HepG2 (cell line): Measurements from ENCODE around the gene NDUFB6. TPM values are rescaled to one million over a fixed set of nuclear protein-coding genes. Genes with fewer than 3 reads are reported as not detected.

ENCODE experiments used
- AHR ChIP-seq: IDR thresholded peaks from 2 replicates; pipeline ENCODE4 v1.6.1; 2018; ENCODE audit warnings: missing genetic modification reagents, missing compliant biosample characterization
- DR1 ChIP-seq: sonication (generic); formaldehyde crosslinking; IDR thresholded peaks from 2 replicates; pipeline ENCODE4 v1.8.0; 2021; ENCODE audit warnings: mild to moderate bottlenecking, missing genetic modification reagents, inconsistent platforms
- FOXK1 ChIP-seq: sonication (generic); formaldehyde crosslinking; IDR thresholded peaks from 2 replicates; pipeline ENCODE4 v1.4.0; 2020; ENCODE audit warnings: low read depth, missing genetic modification reagents, borderline replicate concordance
- GABPB1 ChIP-seq: IDR thresholded peaks from 2 replicates; pipeline ENCODE4 v1.6.1; 2016; ENCODE audit warnings: mild to moderate bottlenecking, missing genetic modification reagents, moderate library complexity, missing compliant biosample characterization
- ISL2 ChIP-seq: sonication (generic); formaldehyde crosslinking; IDR thresholded peaks from 2 replicates; pipeline ENCODE4 v1.5.0; 2020; ENCODE audit warnings: missing genetic modification reagents
- MAFK ChIP-seq, 2 experiments: IDR thresholded peaks in 1 of 2; conservative IDR thresholded peaks in 1 of 2; 2 replicates each; pipeline ENCODE4 v1.6.1; 2011; ENCODE audit warnings: improper control_type of control experiment in 2 of 2, low read length in 2 of 2
- MXI1 ChIP-seq: IDR thresholded peaks from 3 replicates; pipeline ENCODE4 v1.6.1; 2012; ENCODE audit warnings: low read depth, low read length, inconsistent platforms, borderline replicate concordance
- PAX8 ChIP-seq: sonication (generic); formaldehyde crosslinking; IDR thresholded peaks from 2 replicates; pipeline ENCODE4 v1.8.0; 2022; ENCODE audit warnings: mild to moderate bottlenecking, missing genetic modification reagents, borderline replicate concordance
- POLR2A ChIP-seq, 2 experiments: IDR thresholded peaks; 2 replicates each; pipeline ENCODE4 v1.6.1; 2011; ENCODE audit warnings: low read depth in 2 of 2, low read length in 2 of 2, mild to moderate bottlenecking in 1 of 2, moderate library complexity in 1 of 2; ENCODE audit not compliant: insufficient read depth in 1 of 2
- POLR2AphosphoS5 ChIP-seq: IDR thresholded peaks from 2 replicates; pipeline ENCODE4 v1.6.1; 2012; ENCODE audit warnings: low read depth, low read length
- RAD21 ChIP-seq: fragments of 450-650 bp; formaldehyde crosslinking; IDR thresholded peaks from 2 replicates; pipeline ENCODE4 v1.5.0; 2020; ENCODE audit warnings: mild to moderate bottlenecking
- TEAD2 ChIP-seq: sonication (generic); formaldehyde crosslinking; IDR thresholded peaks from 2 replicates; pipeline ENCODE4 v1.9.0; 2021; ENCODE audit warnings: missing genetic modification reagents
- ZNF496 ChIP-seq: sonication (generic); formaldehyde crosslinking; IDR thresholded peaks from 2 replicates; pipeline ENCODE4 v1.8.1; 2023; ENCODE audit warnings: mild to moderate bottlenecking, moderate library complexity, missing genetic modification reagents; ENCODE audit not compliant: insufficient replicate concordance
- ZNF766 ChIP-seq: sonication (generic); formaldehyde crosslinking; IDR thresholded peaks from 2 replicates; pipeline ENCODE4 v1.5.0; 2020; ENCODE audit warnings: missing genetic modification reagents, borderline replicate concordance
- ZNF776 ChIP-seq: sonication (generic); formaldehyde crosslinking; IDR thresholded peaks from 2 replicates; pipeline ENCODE4 v1.4.0; 2020; ENCODE audit warnings: mild to moderate bottlenecking, missing genetic modification reagents
- ZNF891 ChIP-seq: sonication (generic); formaldehyde crosslinking; IDR thresholded peaks from 2 replicates; pipeline ENCODE4 v1.5.0; 2020; ENCODE audit warnings: mild to moderate bottlenecking, missing genetic modification reagents
- polyA plus RNA-seq, 8 experiments: library from polyadenylated mRNA; depleted of rRNA in 3 of 8; stranded (reverse) in 7 of 8; unstranded in 1 of 8; fragments of >200 nt; fragmentation: Illumina TruSeq in 4 of 8; extraction: Trizol in 4 of 8; gene quantifications; 2 replicates each; pipeline versions ENCODE4 v1.2.1 to v1.2.3, GENCODE V29; 2011 to 2016; ENCODE audit warnings: low read depth in 4 of 8, missing spikeins in 1 of 8, mixed read lengths in 1 of 8; ENCODE audit not compliant: insufficient read depth in 1 of 8
- total RNA-seq, 5 experiments: library from RNA; depleted of rRNA; stranded (reverse); fragments of >200 nt; fragmentation: Illumina TruSeq; extraction: Trizol; gene quantifications; 2 replicates each; pipeline ENCODE4 v1.2.3, GENCODE V29; 2016; ENCODE audit warnings: low read depth in 1 of 5
- TF ChIP-seq, protein P1 (sequence below): sonication (generic); formaldehyde crosslinking; IDR thresholded peaks from 2 replicates; pipeline ENCODE4 v1.8.0; 2022; ENCODE audit warnings: missing genetic modification reagents, mild to moderate bottlenecking, moderate library complexity, borderline replicate concordance
- TF ChIP-seq, protein P2 (sequence below): sonication (generic); formaldehyde crosslinking; IDR thresholded peaks from 2 replicates; pipeline ENCODE4 v1.5.0; 2020; ENCODE audit warnings: missing genetic modification reagents
- TF ChIP-seq, protein P3 (sequence below): IDR thresholded peaks from 2 replicates; pipeline ENCODE4 v1.6.1; 2016; ENCODE audit warnings: low read depth, missing genetic modification reagents, missing compliant biosample characterization
- TF ChIP-seq, protein P4 (sequence below): IDR thresholded peaks from 2 replicates; pipeline ENCODE4 v1.6.1; 2016; ENCODE audit warnings: mild to moderate bottlenecking

Gene NDUFB6
- total and polyA plus RNA-seq, 2 of the 13 experiments (the other 11 are each of a cell fraction or from before 2014, with no cell fraction given) = 31.2 to 81.9 TPM

DNA sequence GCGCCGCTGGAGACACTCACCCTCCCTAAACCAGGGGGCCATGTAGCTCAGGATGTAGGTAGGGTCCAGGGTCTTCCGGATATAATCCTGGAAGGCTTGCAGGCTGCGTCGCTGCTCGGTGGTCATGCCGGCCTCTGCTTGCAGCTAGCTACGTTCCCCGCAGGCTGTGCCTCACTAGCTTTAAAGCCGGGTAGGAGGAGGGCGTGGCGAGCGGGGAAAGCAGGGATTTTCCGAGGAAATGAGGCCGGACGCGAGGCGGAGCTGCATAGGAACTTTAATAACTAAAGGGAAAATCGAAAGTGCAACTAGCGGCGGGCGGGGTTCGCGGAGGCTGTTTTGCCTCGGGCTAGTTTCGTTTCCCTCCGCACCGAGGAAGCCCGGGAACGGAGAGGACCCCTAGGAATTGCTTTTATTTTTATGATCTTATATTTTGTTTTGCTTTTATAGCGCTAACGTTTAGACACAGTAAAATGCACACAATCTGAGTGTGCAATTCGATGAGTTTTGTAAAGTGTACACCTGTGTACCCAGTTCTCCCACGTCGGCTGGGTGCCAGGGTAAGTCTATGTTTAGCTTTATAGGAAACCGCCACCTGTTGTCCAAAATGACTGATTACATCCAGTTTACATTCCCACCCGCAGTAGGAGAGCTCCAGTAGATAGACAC is 46.8 kb downstream of the NDUFB6 start, which contains the start of gene RIGI (continued):
- TF ChIP-seq, protein P1, sequence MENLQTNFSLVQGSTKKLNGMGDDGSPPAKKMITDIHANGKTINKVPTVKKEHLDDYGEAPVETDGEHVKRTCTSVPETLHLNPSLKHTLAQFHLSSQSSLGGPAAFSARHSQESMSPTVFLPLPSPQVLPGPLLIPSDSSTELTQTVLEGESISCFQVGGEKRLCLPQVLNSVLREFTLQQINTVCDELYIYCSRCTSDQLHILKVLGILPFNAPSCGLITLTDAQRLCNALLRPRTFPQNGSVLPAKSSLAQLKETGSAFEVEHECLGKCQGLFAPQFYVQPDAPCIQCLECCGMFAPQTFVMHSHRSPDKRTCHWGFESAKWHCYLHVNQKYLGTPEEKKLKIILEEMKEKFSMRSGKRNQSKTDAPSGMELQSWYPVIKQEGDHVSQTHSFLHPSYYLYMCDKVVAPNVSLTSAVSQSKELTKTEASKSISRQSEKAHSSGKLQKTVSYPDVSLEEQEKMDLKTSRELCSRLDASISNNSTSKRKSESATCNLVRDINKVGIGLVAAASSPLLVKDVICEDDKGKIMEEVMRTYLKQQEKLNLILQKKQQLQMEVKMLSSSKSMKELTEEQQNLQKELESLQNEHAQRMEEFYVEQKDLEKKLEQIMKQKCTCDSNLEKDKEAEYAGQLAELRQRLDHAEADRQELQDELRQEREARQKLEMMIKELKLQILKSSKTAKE = no peak
- TF ChIP-seq, protein P2, sequence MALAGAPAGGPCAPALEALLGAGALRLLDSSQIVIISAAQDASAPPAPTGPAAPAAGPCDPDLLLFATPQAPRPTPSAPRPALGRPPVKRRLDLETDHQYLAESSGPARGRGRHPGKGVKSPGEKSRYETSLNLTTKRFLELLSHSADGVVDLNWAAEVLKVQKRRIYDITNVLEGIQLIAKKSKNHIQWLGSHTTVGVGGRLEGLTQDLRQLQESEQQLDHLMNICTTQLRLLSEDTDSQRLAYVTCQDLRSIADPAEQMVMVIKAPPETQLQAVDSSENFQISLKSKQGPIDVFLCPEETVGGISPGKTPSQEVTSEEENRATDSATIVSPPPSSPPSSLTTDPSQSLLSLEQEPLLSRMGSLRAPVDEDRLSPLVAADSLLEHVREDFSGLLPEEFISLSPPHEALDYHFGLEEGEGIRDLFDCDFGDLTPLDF (CRISPR knock-in tag) = peak; percentile 51; the same call in 1 of the 2 replicates
- peak; percentile 67 for TF ChIP-seq GABPB1
- no peak for TF ChIP-seq ZNF776
- TF ChIP-seq ZNF766 (CRISPR knock-in tag) = 0 out of 2 replicates have a peak, but pooled peaks have one; percentile 49
- TF ChIP-seq ISL2 (CRISPR knock-in tag) = no peak; the same call in 1 of the 2 replicates
- TF ChIP-seq RAD21 = peak; percentile 47; the same call in 1 of the 2 replicates
- TF ChIP-seq MAFK (conservative IDR thresholded peaks at IDR 0.05 in 1 of 2, IDR thresholded peaks at IDR 0.05 in 1 of 2; ENCODE audit: low read length in 2 of 2) = no peak
- TF ChIP-seq ZNF496 (CRISPR knock-in tag) = no peak
- peak; percentile 73; the same call in 1 of the 2 replicates for TF ChIP-seq ZNF891 (CRISPR knock-in tag)
- peak; percentile 72 for TF ChIP-seq DR1 (CRISPR knock-in tag)
- peak; percentile 65 to 79 for TF ChIP-seq POLR2A (IDR thresholded peaks at IDR 0.05; ENCODE audit: insufficient read depth in 1 of 2, low read depth in 2 of 2, low read length in 2 of 2)
- TF ChIP-seq AHR (CRISPR knock-in tag) = no peak
- TF ChIP-seq TEAD2 (CRISPR knock-in tag) = no peak
- peak; percentile 46; the same call in 1 of the 2 replicates for TF ChIP-seq FOXK1 (CRISPR knock-in tag)
- peak; percentile 85; the same call in 1 of the 3 replicates for TF ChIP-seq MXI1
- TF ChIP-seq POLR2AphosphoS5 = peak; percentile 69
- TF ChIP-seq PAX8 (CRISPR knock-in tag) = no peak
- TF ChIP-seq, protein P3, sequence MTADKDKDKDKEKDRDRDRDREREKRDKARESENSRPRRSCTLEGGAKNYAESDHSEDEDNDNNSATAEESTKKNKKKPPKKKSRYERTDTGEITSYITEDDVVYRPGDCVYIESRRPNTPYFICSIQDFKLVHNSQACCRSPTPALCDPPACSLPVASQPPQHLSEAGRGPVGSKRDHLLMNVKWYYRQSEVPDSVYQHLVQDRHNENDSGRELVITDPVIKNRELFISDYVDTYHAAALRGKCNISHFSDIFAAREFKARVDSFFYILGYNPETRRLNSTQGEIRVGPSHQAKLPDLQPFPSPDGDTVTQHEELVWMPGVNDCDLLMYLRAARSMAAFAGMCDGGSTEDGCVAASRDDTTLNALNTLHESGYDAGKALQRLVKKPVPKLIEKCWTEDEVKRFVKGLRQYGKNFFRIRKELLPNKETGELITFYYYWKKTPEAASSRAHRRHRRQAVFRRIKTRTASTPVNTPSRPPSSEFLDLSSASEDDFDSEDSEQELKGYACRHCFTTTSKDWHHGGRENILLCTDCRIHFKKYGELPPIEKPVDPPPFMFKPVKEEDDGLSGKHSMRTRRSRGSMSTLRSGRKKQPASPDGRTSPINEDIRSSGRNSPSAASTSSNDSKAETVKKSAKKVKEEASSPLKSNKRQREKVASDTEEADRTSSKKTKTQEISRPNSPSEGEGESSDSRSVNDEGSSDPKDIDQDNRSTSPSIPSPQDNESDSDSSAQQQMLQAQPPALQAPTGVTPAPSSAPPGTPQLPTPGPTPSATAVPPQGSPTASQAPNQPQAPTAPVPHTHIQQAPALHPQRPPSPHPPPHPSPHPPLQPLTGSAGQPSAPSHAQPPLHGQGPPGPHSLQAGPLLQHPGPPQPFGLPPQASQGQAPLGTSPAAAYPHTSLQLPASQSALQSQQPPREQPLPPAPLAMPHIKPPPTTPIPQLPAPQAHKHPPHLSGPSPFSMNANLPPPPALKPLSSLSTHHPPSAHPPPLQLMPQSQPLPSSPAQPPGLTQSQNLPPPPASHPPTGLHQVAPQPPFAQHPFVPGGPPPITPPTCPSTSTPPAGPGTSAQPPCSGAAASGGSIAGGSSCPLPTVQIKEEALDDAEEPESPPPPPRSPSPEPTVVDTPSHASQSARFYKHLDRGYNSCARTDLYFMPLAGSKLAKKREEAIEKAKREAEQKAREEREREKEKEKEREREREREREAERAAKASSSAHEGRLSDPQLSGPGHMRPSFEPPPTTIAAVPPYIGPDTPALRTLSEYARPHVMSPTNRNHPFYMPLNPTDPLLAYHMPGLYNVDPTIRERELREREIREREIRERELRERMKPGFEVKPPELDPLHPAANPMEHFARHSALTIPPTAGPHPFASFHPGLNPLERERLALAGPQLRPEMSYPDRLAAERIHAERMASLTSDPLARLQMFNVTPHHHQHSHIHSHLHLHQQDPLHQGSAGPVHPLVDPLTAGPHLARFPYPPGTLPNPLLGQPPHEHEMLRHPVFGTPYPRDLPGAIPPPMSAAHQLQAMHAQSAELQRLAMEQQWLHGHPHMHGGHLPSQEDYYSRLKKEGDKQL (CRISPR knock-in tag) = no peak
- TF ChIP-seq, protein P4, sequence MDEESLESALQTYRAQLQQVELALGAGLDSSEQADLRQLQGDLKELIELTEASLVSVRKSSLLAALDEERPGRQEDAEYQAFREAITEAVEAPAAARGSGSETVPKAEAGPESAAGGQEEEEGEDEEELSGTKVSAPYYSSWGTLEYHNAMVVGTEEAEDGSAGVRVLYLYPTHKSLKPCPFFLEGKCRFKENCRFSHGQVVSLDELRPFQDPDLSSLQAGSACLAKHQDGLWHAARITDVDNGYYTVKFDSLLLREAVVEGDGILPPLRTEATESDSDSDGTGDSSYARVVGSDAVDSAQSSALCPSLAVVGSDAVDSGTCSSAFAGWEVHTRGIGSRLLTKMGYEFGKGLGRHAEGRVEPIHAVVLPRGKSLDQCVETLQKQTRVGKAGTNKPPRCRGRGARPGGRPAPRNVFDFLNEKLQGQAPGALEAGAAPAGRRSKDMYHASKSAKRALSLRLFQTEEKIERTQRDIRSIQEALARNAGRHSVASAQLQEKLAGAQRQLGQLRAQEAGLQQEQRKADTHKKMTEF (CRISPR knock-in tag) = no peak; the same call in 1 of the 2 replicates
